A204.1 (cell line): ENCODE measurements around the gene TWNK.
"Not testable (repeated sequence)": the region's sequence is repeated elsewhere in the genome, so short reads cannot be mapped to it uniquely, and the experiment has no call there.

Source experiments
- FAIRE-seq: peaks from 2 replicates; lab custom pipeline; 2012; peaks lifted over from hg19 to GRCh38; lab: Jason Lieb, UNC

Gene TWNK

GRCh38 chr10:100972904-100973535 lies 14.3 kb upstream of the TWNK start:
- FAIRE-seq: no peak

- FAIRE-seq: not testable (repeated sequence)
Measured at GRCh38 chr10:100975397-100975796, 11.9 kb upstream of the TWNK start.

GRCh38 chr10:100976906-100977305 lies 10.4 kb upstream of the TWNK start:
- no peak for FAIRE-seq

GRCh38 chr10:100977436-100977835 lies 9.9 kb upstream of the TWNK start:
- FAIRE-seq: no peak

- FAIRE-seq: no peak
Measured at GRCh38 chr10:100978121-100978900, 9.0 kb upstream of the TWNK start.

GRCh38 chr10:100978901-100979195 lies 8.5 kb upstream of the TWNK start:
- FAIRE-seq: no peak

GRCh38 chr10:100979791-100980272 lies 7.5 kb upstream of the TWNK start:
- no peak for FAIRE-seq

GRCh38 chr10:100980311-100980710 lies 7.0 kb upstream of the TWNK start:
- FAIRE-seq: no peak

GRCh38 chr10:100980711-100981110 lies 6.6 kb upstream of the TWNK start:
- no peak for FAIRE-seq

GRCh38 chr10:100981178-100981772 lies 6.1 kb upstream of the TWNK start:
- no peak for FAIRE-seq

GRCh38 chr10:100982916-100983830 lies 4.2 kb upstream of the TWNK start:
- FAIRE-seq: no peak

- FAIRE-seq: no peak
Measured at GRCh38 chr10:100983868-100984671, 3.3 kb upstream of the TWNK start.

GRCh38 chr10:100984672-100985177 lies 2.6 kb upstream of the TWNK start:
- no peak for FAIRE-seq

- FAIRE-seq: no peak
Measured at GRCh38 chr10:100985336-100985735, 2.0 kb upstream of the TWNK start.

GRCh38 chr10:100986623-100986951 lies 756 bp upstream of the TWNK start:
- no peak for FAIRE-seq

GRCh38 chr10:100987685-100988049 lies 324 bp downstream of the TWNK start:
- FAIRE-seq: no peak

GRCh38 chr10:100988166-100988565 lies 823 bp downstream of the TWNK start:
- FAIRE-seq: no peak

- no peak for FAIRE-seq
Measured at GRCh38 chr10:100989088-100989487, 1.7 kb downstream of the TWNK start.

- FAIRE-seq: peak; percentile 52
Measured at GRCh38 chr10:100993986-100994708, 6.8 kb downstream of the TWNK start.

- FAIRE-seq: no peak
Measured at GRCh38 chr10:100995181-100995580, 7.8 kb downstream of the TWNK start.
